ENCODE results near the gene GRPR.

The GRPR gene

DNA sequence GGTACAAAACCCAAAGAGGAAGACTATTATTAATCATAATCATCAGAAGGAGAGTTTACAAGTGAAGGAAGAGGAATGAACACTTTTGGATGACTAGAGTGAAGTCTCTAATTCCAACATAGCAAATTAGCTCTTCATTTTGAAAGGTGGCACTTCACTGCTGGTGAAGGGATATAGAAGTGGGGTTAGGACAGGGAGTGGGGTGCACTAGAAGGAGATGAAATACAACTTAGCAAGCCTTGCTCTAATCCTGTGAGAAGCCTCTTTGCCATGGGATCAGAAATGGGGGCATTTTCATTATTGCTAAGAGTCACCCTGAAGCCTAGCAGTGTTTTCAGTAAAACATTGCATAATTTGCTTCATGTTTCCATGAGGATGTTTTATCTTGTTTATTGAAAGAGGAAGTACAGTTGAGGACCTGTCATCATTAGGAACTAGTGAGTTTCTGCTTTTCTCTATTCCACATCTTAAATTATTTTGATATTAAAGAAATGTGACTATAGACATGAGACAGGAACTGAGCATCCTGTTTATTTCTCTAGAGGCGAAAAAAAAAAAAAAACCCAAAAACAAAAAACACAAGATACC, 9.3 kb upstream of the GRPR start:
- no peak for DNase-seq (ENCODE audit: extremely low read depth, low read depth)
- TF ChIP-seq, protein P1, sequence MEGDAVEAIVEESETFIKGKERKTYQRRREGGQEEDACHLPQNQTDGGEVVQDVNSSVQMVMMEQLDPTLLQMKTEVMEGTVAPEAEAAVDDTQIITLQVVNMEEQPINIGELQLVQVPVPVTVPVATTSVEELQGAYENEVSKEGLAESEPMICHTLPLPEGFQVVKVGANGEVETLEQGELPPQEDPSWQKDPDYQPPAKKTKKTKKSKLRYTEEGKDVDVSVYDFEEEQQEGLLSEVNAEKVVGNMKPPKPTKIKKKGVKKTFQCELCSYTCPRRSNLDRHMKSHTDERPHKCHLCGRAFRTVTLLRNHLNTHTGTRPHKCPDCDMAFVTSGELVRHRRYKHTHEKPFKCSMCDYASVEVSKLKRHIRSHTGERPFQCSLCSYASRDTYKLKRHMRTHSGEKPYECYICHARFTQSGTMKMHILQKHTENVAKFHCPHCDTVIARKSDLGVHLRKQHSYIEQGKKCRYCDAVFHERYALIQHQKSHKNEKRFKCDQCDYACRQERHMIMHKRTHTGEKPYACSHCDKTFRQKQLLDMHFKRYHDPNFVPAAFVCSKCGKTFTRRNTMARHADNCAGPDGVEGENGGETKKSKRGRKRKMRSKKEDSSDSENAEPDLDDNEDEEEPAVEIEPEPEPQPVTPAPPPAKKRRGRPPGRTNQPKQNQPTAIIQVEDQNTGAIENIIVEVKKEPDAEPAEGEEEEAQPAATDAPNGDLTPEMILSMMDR (IDR thresholded peaks at IDR 0.05; ENCODE audit: low read depth, low read length, missing control alignments) = no peak
- H3K4me3 ChIP-seq (replicated peaks; ENCODE audit: low read depth, low read length) = no peak overlapping the region

DNA sequence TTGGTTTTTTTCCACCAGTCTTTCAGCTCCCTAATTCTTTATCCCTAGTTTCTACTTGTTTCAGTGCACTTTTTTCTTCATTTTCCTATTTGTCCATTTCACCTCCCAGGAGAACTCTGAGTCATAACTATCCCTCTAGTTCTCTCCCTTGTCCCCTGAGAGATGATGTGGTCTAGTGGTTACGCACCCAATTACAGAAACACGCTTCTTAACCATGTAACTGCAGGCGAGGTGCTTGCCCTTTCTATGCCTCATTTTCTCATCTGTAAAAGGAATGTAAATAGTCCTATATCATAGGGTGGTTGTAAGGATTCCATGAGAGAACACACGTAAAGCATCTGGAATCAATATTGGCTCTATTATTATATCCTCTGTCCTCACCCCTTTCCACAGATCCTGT, 8.8 kb upstream of the GRPR start:
- no peak overlapping the region for H3K4me3 ChIP-seq (replicated peaks; ENCODE audit: low read depth, low read length)
- peak; percentile 33 for DNase-seq (ENCODE audit: extremely low read depth, low read depth)
- TF ChIP-seq, protein P1 (IDR thresholded peaks at IDR 0.05; ENCODE audit: low read depth, low read length, missing control alignments) = no peak

DNA sequence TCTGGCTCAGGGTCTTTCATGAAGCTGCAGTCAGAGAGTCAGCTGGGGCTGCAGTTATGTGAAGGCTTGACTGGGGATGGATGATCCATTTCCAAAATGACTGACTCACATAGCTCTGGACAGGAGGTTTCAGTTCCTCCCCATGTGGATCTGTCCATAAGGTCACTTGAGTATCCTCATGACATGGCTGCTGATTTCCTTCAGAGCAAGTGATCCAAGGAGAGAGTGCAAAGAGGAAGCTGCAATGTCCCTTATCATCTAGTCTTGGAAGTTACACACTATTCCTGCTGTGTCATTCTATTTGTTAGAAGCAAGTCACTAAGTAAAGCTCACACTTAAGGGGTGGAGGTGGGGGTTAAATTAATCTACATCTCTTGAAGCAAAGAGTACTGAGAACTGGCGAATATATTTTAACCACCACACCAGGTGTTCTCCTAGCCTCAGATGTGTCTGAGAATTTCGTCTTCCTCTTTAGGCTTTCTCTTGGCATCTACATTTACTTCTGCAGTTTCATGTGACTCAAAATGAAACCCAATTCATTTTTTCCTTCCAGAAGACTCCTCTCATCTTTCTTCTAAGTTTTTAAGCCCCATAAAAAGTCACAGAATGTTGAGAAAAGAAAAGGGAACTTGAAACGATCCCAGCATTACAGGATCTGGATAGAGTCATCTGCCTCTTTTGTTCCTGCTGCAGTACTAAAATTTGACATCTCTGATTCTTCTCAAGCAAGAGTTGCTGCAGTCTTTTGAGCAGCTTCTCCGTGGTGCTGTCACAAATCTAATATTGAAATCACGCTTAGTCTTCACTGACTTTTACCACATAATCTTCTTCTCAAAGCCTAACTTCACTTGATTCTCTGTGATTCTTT, 3.8 kb upstream of the GRPR start:
- DNase-seq (ENCODE audit: extremely low read depth, low read depth) = no peak
- no peak overlapping the region for H3K4me3 ChIP-seq (replicated peaks; ENCODE audit: low read depth, low read length)
- TF ChIP-seq, protein P1 (IDR thresholded peaks at IDR 0.05; ENCODE audit: low read depth, low read length, missing control alignments) = no peak

DNA sequence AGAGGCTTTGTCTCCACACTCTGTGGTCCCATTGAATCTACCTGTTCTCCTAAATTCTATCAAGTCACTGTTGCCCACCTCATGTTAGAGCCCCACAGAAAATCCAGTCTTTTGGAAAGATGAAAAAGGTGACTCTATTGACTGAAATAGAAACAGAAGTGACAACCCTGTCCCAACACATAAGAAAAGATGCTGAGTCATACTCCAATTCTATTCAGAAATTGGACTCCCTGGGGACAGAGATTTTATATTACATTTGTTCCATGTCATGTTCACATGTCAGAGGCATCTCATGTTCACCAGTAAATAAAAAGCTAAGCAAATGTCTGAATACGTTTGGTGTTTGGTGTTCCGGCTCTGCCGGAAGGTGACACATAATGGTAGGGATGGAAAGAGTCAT, 2.9 kb upstream of the GRPR start:
- DNase-seq (ENCODE audit: extremely low read depth, low read depth) = no peak
- TF ChIP-seq, protein P1 (IDR thresholded peaks at IDR 0.05; ENCODE audit: low read depth, low read length, missing control alignments) = no peak
- no peak overlapping the region for H3K4me3 ChIP-seq (replicated peaks; ENCODE audit: low read depth, low read length)

DNA sequence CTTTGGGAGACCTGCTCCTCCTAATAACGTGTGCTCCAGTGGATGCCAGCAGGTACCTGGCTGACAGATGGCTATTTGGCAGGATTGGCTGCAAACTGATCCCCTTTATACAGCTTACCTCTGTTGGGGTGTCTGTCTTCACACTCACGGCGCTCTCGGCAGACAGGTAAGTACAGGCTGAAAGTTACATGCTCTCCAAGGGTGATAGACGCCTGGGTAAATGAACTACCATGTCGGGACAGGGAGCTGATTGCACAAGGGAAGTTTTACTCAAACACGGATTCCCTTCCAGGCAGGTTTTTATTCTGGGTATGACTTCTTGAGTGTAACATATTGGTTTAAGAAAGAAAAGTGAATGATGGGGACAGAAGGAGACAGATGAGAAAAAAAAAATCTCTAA, 836 bp downstream of the GRPR start:
- no peak overlapping the region for H3K4me3 ChIP-seq (replicated peaks; ENCODE audit: low read depth, low read length)
- no peak for DNase-seq (ENCODE audit: extremely low read depth, low read depth)

DNA sequence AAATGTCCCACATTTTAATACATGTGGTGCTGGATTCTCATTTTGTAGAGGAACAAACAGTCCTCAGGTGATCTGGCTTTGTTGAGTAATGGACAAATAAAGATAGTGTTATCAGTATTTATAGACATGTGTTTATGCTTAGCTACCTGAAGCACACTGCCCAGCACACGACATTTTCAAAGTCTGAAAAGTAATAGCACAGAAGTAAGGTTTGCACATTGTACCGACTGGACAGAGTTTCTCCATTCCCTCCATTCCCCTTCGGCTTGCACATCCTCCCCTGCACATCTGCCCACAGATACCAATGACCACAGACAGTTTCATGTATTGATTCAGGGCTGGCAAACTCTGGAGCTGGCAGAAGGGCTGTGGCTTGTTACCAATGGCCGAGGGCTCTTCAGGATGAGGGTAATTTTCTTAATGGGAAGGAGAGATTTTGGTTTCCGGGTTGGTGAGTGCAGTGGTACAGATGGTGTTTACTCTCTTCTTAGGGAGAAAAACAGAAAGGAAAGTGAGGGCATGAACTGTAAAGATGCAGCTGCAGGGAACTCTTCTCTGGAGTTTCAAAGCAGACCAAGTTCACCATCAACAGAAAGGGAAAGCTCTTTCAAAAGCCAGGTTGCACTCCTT, 2.3 kb downstream of the GRPR start:
- TF ChIP-seq, protein P1 (IDR thresholded peaks at IDR 0.05; ENCODE audit: low read depth, low read length, missing control alignments) = no peak
- no peak for DNase-seq (ENCODE audit: extremely low read depth, low read depth)
- no peak overlapping the region for H3K4me3 ChIP-seq (replicated peaks; ENCODE audit: low read depth, low read length)

More for the DNA sequence above, 836 bp downstream of the GRPR start:
- TF ChIP-seq, protein P1 (IDR thresholded peaks at IDR 0.05; ENCODE audit: low read depth, low read length, missing control alignments) = no peak
